ENCODE data around the gene ACAD8.

- TF ChIP-seq, protein P1, sequence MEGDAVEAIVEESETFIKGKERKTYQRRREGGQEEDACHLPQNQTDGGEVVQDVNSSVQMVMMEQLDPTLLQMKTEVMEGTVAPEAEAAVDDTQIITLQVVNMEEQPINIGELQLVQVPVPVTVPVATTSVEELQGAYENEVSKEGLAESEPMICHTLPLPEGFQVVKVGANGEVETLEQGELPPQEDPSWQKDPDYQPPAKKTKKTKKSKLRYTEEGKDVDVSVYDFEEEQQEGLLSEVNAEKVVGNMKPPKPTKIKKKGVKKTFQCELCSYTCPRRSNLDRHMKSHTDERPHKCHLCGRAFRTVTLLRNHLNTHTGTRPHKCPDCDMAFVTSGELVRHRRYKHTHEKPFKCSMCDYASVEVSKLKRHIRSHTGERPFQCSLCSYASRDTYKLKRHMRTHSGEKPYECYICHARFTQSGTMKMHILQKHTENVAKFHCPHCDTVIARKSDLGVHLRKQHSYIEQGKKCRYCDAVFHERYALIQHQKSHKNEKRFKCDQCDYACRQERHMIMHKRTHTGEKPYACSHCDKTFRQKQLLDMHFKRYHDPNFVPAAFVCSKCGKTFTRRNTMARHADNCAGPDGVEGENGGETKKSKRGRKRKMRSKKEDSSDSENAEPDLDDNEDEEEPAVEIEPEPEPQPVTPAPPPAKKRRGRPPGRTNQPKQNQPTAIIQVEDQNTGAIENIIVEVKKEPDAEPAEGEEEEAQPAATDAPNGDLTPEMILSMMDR (IDR thresholded peaks at IDR 0.05; ENCODE audit: low read depth, low read length): no peak
- TF ChIP-seq, protein P2, sequence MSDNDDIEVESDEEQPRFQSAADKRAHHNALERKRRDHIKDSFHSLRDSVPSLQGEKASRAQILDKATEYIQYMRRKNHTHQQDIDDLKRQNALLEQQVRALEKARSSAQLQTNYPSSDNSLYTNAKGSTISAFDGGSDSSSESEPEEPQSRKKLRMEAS (IDR thresholded peaks at IDR 0.05; ENCODE audit: low read depth, low read length): no peak
- TF ChIP-seq POLR2A (IDR thresholded peaks at IDR 0.05; ENCODE audit: extremely low read depth, insufficient read length) (no peak), MYC (IDR thresholded peaks at IDR 0.05; ENCODE audit: low read depth, low read length) (no peak)
Observed at GRCh38 chr11:134290646-134291045, 37.3 kb downstream of the ACAD8 start.

Measured in NB4 (cell line).